ENCODE results near the gene SLIT1.

DNA sequence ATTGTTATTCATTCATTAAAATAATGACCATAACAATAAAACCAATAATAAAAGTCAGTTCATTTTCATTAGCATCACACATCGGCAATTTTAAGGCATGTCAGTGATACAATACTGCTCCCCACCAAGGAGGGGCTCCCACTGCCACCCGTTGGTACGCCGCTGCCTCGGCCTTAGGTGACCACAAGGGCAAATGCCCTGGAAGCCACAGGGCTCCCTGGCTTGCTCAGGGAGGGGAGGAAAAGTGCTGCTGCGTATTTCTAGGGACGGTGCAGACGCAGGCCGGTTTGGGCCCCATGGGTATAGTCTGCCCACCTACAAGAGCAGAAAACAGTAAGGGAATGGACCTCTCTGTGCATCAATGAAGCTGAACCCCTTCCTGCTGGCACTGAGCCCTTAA lies 85.1 kb downstream of the SLIT1 start:
- TF ChIP-seq, protein P1, sequence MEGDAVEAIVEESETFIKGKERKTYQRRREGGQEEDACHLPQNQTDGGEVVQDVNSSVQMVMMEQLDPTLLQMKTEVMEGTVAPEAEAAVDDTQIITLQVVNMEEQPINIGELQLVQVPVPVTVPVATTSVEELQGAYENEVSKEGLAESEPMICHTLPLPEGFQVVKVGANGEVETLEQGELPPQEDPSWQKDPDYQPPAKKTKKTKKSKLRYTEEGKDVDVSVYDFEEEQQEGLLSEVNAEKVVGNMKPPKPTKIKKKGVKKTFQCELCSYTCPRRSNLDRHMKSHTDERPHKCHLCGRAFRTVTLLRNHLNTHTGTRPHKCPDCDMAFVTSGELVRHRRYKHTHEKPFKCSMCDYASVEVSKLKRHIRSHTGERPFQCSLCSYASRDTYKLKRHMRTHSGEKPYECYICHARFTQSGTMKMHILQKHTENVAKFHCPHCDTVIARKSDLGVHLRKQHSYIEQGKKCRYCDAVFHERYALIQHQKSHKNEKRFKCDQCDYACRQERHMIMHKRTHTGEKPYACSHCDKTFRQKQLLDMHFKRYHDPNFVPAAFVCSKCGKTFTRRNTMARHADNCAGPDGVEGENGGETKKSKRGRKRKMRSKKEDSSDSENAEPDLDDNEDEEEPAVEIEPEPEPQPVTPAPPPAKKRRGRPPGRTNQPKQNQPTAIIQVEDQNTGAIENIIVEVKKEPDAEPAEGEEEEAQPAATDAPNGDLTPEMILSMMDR (IDR thresholded peaks at IDR 0.05) = no peak
- TF ChIP-seq POLR2A (IDR thresholded peaks at IDR 0.05) = no peak
